HCT116 (cell line): Measurements from ENCODE around the gene KCTD2.

ENCODE experiments used
- CBX3 ChIP-seq: IDR thresholded peaks from 2 replicates; pipeline ENCODE4 v1.6.1; 2012; ENCODE audit warnings: low read depth
- POLR2A ChIP-seq: IDR thresholded peaks from 2 replicates; pipeline ENCODE4 v1.7.0; 2011; ENCODE audit warnings: borderline replicate concordance; ENCODE audit not compliant: insufficient read depth, insufficient read length; ENCODE audit errors: extremely low read depth
- TF ChIP-seq, protein P1 (sequence below), 3 experiments: fragments of 200-600 bp in 1 of 3; sonication (generic) in 1 of 3; IDR thresholded peaks in 2 of 3; conservative IDR thresholded peaks in 1 of 3; 2 replicates each; pipeline ENCODE4 v1.5.1; 2012 to 2017; ENCODE audit warnings: low read depth in 2 of 3, low read length in 2 of 3, antibody characterized with exemption in 1 of 3, borderline replicate concordance in 1 of 3, control low read depth in 1 of 3, mild to moderate bottlenecking in 1 of 3, mixed read lengths in 1 of 3, mixed run types in 1 of 3, moderate library complexity in 1 of 3; ENCODE audit not compliant: insufficient read depth in 1 of 3
- TF ChIP-seq, protein P2 (sequence below): IDR thresholded peaks from 2 replicates; pipeline ENCODE4 v1.6.1; 2012

DNA sequence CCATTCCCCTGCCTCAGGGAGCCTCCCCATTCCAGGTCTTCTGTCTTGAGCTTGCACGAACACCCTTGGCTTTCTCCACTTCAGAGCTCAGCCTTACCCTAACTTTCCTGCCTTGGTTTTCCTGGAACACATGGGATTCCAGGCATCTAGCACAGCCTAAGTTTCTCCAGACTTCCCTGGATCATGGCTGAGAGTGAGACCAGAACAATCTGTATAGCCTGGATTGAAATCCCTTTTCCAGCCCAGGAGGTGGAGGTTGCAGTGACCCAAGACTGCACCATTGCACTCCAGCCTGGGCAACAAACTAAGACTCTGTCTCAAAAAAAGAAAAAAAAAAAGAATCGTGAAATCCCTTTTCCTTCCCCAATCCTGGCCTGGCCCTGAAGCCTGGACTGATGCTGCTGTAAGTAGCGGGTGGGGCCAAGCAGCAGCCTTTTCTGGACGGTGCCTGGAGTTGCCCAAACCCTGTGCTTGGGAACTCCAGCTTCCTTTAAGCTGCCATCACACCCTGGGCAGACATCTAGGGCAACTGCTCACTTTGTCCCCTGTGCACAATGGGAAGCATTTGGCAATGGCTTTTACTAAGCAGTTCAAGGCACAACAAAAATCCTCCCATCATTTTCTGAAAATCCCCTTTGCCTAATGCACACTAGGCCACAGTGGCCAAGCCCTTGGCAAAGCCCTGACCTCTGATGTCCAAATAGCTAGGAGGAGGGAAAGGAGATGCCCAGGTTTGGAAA lies 28.7 kb downstream of the KCTD2 start:
- TF ChIP-seq CBX3 (no peak), POLR2A (no peak)
- TF ChIP-seq, protein P1, sequence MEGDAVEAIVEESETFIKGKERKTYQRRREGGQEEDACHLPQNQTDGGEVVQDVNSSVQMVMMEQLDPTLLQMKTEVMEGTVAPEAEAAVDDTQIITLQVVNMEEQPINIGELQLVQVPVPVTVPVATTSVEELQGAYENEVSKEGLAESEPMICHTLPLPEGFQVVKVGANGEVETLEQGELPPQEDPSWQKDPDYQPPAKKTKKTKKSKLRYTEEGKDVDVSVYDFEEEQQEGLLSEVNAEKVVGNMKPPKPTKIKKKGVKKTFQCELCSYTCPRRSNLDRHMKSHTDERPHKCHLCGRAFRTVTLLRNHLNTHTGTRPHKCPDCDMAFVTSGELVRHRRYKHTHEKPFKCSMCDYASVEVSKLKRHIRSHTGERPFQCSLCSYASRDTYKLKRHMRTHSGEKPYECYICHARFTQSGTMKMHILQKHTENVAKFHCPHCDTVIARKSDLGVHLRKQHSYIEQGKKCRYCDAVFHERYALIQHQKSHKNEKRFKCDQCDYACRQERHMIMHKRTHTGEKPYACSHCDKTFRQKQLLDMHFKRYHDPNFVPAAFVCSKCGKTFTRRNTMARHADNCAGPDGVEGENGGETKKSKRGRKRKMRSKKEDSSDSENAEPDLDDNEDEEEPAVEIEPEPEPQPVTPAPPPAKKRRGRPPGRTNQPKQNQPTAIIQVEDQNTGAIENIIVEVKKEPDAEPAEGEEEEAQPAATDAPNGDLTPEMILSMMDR (IDR thresholded peaks at IDR 0.05 in 2 of 3, conservative IDR thresholded peaks at IDR 0.05 in 1 of 3; ENCODE audit: borderline replicate concordance in 1 of 3, insufficient read depth in 1 of 3, low read depth in 2 of 3, low read length in 2 of 3) = no peak
- TF ChIP-seq, protein P2, sequence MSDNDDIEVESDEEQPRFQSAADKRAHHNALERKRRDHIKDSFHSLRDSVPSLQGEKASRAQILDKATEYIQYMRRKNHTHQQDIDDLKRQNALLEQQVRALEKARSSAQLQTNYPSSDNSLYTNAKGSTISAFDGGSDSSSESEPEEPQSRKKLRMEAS = no peak
